Activated effector memory CD4-positive, alpha-beta T cell treated with anti-CD3 and anti-CD28 coated beads, Interleukin-2, amount 50 U/mL, for 16 hours (primary cell): ENCODE measurements around the gene NEO1.
A peak's percentile ranks its signal among the peaks of the same experiment; 100 is the strongest.

Source experiments
- DNase-seq: peaks from one replicate; pipeline ENCODE4 v3.0.0-alpha.2; 2020

NEO1 gene

DNA sequence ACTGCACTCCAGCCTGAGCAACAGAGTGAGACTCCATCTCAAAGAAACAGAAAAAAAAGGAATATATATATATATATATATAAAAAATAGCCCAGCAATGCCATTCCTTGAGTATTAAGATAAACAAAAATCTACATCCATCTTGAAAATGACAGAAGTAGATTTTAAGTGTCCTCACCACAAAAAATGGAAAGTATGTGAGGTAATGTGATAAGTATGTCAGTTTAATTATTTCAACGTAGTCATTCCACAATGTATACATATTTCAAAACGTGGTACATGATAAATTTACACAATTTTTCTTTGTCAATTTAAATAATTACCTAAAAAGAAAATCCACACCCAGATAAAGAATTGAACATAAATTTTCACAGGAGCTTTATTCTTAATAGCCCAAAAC, 261.6 kb downstream of the NEO1 start:
- no peak for DNase-seq

GRCh38 chr15:73317651-73318462, 265.6 kb downstream of the NEO1 start:
- peak; percentile 27 for DNase-seq

DNA sequence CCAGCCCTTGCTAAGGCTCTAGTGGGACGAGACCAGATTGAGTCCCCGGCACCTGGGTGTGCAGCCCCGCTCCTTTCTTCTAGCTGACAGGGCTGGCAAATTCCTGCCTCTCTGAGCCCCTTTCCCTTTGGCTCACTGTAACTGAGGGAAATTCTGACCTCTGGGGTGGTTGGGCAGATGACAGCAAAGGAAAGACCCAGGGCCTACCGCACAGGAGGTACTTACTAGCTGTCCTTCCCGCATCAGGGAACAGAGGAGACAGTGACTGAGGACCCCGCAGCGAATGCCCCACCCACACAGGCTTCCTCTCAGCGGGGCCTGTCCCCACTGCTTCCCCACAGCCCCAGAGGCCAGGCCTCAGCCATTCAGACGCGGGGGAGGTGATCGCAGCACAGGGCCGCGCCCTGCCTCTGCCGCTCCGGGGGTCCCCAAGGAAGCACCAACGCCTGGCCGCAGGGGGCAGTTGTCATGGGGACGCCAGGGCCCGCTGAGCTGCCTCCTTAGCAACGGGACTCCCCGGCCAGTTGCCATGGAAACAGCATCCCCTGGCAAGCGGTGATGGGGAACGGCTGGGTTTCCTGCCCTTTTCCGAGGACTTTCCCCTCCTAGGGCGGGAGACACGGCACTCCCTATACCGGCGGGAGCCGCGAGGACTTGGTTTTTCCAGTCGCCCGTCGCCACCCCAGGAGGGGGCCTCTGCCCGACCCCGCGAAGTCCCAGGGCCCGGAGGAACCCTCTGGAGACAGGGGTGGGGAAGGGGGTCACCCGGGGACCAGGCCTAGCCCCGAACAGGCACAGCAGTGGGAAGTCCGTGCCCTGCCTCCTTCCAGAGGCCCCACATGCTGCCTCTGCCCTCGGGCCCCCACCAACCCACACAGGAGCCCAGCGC, 266.4 kb downstream of the NEO1 start:
- peak; percentile 60 for DNase-seq

- DNase-seq = peak; percentile 52
Measured at GRCh38 chr15:73319460-73320245, 267.4 kb downstream of the NEO1 start.

DNA sequence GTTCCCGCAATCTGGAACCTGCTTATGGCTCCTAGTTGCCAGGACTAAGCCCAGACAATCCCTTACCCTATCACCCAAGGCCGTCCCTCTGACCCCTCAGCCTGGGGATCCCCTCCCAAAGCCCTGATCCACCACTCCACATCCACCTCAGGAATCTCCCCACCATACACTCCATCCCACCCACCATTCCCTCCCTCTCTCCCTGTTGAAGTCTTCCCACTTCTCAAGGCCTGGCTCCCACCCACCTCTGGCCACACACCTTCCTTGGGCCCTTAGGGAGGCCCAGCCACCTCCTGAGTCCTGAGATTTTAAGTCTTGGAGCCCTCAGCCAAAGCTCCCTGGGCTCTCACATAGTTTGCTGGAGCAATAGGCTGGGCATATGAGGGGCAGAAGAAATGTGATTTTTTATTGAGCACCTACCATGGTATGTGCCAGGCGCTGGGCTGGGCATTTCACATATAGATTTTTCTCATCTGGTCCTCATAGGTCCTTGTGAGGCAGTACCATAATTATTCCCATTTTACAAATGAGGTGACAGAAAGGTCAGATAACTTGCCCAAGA, 268.4 kb downstream of the NEO1 start:
- peak; percentile 44 for DNase-seq

DNA sequence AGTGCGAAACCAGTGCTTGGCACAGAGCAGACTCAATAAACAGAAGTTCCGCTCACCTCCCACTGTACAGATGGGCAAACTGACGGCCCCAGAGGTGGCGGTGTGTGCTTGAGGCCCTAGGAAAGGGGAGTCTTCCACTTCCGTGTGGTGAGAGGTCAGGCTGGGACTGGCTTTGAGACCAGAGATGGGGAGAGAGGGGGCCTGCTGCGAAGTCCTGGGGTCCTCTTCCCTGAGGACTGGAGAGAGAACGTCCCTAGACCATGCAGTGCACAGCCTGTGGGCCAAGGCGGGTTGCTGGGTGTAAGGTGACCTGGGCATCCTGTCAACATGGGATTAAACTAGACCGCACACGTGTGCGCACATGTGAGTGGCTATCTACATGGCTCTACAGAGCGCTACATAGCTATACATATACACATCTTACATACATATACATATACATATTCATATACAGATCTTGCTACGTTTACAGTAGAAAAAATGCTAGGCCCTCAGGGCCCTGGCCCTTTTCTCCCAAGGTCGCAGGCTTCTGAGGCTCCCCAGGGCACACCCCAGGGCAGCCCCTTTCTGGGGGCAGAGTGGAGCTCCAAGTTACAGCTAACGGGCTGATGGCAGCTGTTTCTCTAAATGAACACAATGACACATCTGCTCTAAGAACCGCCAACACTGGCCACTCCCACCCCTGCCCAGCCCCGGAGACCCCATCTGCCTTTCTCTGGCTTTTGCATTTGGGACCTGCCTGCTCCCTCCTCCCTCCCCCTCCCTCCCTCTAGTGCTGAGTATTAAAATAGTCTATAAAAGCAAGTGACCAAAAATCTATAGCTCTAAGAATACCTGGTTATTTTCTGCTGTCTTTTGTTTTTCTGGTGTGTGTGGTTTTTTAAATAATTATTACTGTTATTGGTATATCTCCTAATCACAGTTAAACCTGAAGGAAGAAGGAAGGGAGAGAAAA, 269.5 kb downstream of the NEO1 start:
- peak; percentile 24 for DNase-seq

GRCh38 chr15:73322665-73323373, 270.6 kb downstream of the NEO1 start:
- DNase-seq = peak; percentile 56

DNA sequence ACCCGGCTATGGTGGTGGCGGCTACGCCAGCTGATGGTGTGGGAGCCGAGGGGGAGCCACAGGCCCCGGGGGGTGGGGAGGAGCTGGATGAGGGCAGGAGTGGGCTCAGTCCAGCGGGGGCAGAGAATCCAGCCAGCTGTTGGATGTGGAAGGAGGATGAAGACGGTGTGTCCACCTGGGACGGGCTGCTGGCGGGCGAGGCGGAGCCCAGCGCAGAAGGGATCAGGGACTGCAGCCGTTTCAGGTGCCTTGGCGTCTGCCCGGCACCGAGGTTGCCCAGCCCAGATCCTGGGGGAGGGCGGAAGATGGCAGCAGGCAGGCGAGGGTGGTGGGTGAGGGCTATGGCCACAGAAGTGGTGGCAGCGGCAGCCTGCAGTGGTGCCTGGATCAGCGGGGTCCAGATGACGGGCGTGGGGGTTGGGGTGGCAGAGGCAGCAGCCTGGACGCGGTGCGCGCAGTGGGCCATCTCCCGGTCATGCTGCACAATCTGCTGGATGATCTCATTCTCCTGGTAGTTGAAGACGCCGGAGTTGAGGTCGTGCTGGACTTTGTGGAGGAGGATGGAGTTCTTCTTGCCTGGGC, 271.2 kb downstream of the NEO1 start:
- peak; percentile 33 for DNase-seq

DNA sequence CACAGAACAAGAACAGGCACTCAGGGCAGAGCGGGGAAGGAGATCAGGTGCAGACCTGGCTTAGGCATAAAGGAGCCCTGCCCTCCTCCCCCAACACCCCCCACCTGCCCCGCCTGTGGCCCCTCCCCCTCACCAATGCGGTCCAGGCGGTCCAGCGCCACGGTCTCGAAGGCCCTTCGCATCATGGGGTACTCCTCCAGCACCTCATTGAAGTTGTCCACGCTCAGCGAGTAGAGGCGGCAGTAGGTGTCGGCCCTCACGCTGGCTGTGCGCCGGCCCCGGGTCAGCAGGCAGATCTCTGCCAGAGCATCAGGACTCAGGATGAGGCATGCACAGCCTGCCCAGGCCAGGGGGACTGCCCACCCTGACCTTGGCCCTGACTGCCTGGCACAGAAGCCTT, 271.7 kb downstream of the NEO1 start:
- DNase-seq = peak; percentile 58

GRCh38 chr15:73324496-73325170, 272.4 kb downstream of the NEO1 start:
- peak; percentile 53 for DNase-seq

GRCh38 chr15:73325191-73325861, 273.1 kb downstream of the NEO1 start:
- peak; percentile 49 for DNase-seq

DNA sequence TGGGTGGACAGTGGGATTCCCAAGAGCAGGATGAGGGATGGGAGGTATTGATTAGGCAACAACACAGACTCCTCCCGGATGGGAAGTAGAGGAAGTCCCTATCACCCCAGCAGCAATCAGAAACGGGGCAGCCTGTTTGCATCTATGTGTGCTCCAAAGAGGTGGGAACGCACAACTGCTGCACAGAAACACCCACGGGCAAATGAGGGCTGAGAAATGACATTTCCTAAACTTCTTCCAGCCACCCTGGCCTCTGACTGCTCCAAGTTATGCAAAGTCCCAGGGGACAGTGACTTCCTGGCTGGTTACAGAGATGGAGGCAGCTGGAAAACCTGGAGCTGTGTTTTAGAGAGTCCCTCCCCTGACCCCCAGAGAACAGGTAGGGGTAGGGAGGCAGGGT, 273.9 kb downstream of the NEO1 start:
- DNase-seq = peak; percentile 31

DNA sequence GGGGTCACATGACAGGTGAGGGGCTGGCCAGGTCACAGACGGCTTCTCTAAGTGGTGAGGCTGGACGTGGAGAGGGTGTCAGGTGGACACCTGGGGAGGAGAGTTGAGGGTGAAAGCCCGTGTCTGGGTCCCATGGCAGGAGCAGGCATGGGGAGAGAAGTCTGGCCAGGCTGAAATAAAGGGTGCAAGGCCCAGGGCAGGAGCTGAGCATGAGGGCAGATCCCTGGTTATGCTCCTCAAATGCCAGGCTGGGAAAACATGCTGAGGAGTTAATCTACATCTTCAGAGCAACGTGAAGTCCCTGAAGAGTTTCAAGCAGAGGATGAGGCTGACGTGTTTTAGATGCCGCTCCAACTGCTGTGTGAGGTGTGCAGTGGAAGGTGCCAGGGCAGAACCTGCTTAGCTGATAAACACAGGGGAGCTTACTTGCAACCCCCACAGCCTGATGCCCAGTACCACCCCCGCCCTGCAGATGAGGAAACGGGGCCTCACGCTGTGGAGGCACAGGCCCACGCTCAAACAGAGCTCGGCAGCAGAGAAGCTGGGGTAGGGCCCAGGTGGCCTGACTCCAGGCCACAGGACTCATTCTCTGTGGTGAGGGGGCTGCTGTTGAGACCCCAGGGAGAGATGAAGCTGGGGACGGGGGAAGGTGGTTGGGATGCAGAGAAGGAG, 276.0 kb downstream of the NEO1 start:
- DNase-seq = no peak

DNA sequence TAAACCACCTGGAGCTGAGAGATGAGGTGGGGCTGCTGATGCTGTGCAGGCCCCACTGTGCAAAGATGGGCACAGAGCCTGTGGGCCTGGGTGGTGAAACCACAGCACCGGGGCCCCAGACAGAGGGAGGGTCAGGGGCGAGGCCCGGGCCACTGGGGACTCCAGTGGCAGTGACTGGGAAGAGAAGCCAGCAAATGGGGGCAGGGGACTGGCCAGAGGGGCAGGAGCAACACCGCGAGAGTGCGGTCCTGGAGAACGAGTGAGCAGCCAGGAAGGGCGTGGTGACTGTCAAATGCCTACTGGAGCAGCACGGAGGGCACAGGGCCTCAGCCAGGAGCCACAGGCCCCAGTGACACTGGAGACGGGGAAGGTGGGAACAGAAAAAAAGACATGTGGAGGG, 276.7 kb downstream of the NEO1 start:
- DNase-seq = no peak

DNA sequence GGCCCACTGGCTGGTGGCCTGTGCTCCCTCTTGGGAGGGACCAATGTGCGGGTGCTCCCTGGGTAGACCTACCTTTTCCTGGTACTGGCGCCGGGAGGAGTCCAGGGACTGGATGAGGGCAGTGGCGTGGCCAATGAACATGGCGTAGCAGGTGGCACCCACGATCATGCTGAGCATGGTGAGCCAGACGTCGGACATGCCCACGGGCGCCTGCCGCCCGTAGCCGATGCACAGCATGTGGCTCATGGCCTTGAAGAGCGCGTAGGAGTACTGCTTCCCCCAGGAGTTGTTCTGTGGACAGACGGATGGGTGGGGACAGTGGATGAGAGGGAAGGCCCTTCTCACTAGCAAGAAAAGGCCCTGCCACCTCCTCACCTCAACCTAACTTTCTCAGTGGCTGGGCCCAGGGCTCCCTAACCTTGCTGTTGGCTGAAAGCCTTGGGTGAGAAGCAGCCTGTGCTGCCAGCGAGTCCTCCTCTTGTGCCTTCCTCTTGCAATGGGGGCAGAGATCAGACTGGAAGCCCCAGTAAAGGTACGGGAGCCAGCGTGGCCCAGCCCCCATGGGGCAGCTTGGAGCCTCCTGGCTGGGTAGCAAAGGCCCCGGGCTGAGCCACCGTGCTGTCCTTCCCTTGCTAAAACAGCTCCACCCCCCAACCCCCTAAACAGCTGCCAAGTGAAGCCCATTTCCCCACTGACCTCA, 277.4 kb downstream of the NEO1 start:
- no peak for DNase-seq

DNA sequence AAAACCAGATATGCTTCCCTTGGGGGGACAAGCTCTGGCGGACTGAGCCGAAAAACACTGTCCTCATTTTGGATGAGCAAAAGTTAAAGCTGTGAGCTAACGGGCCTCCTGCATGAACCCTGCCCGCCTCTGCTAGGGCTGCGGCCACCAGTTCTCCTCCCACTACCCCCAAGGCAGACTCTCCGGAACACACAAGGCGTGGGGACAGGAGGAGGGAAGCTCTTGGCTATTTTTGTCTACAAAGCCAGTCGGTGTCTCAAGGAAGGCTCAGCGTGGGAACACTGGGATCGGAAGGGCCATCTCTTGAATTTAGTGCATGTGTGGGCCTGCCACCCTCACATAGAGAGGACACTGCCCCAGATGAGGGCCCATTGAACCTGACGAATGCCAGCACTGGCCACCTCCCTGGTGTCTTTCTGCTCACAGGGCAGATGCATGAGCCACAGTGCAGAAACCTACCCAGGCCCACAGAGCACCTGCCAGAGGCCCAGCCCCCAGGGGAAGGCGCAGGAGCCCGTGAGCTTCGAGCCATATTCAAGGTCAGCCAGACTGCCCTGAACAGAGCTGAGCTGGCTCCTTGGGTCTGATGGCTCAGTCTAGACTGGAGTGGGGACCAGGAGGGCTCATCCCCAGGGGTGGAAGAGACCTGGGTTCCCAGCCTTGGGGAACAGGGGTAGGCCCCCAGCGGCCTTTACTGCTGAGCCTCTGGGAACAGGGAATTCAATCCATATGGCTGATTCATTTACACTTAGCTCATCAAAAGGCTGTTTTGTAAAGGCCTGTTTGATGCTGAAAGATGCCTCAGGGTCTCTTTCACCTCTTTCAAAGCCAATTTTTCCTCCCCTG, 278.2 kb downstream of the NEO1 start:
- DNase-seq = no peak

- DNase-seq = no peak
Measured at GRCh38 chr15:73331501-73331900, 279.2 kb downstream of the NEO1 start.
